NCI-H1048 (cell line): ENCODE data around the gene BPGM.
"Not testable (repeated sequence)": the region's sequence is repeated elsewhere in the genome, so short reads cannot be mapped to it uniquely, and the experiment has no call there.

Source experiments
- DNase-seq: peaks from one replicate; lab custom pipeline; 2025; lab: John Stamatoyannopoulos, UW

BPGM gene

GRCh38 chr7:134632052-134632451, 14.6 kb upstream of the BPGM start:
- DNase-seq: no peak

- DNase-seq: no peak
Measured at GRCh38 chr7:134632937-134633540, 13.6 kb upstream of the BPGM start.

- no peak for DNase-seq
Measured at GRCh38 chr7:134636008-134636449, 10.6 kb upstream of the BPGM start.

- DNase-seq: no peak
Measured at GRCh38 chr7:134637441-134637840, 9.2 kb upstream of the BPGM start.

GRCh38 chr7:134637934-134638719, 8.5 kb upstream of the BPGM start:
- DNase-seq: no peak

- no peak for DNase-seq
Measured at GRCh38 chr7:134639061-134639460, 7.6 kb upstream of the BPGM start.

- DNase-seq: no peak
Measured at GRCh38 chr7:134639683-134640279, 6.9 kb upstream of the BPGM start.

- no peak for DNase-seq
Measured at GRCh38 chr7:134640842-134641715, 5.6 kb upstream of the BPGM start.

GRCh38 chr7:134641981-134642380, 4.7 kb upstream of the BPGM start:
- DNase-seq: not testable (repeated sequence)

- no peak for DNase-seq
Measured at GRCh38 chr7:134643131-134643530, 3.5 kb upstream of the BPGM start.

- DNase-seq: no peak
Measured at GRCh38 chr7:134645478-134645877, 1.2 kb upstream of the BPGM start.

- DNase-seq: no peak
Measured at GRCh38 chr7:134645935-134646334, 718 bp upstream of the BPGM start.

- no peak for DNase-seq
Measured at GRCh38 chr7:134648456-134648855, 1.8 kb downstream of the BPGM start.

GRCh38 chr7:134649226-134649775, 2.6 kb downstream of the BPGM start:
- DNase-seq: no peak

GRCh38 chr7:134651991-134652390, 5.3 kb downstream of the BPGM start:
- DNase-seq: no peak

GRCh38 chr7:134654104-134654775, 7.6 kb downstream of the BPGM start:
- no peak for DNase-seq

GRCh38 chr7:134657526-134657925, 10.9 kb downstream of the BPGM start:
- DNase-seq: no peak

GRCh38 chr7:134660242-134660785, 13.7 kb downstream of the BPGM start:
- no peak for DNase-seq

- DNase-seq: no peak
Measured at GRCh38 chr7:134660961-134661376, 14.3 kb downstream of the BPGM start.

GRCh38 chr7:134662166-134662870, 15.7 kb downstream of the BPGM start:
- no peak for DNase-seq

GRCh38 chr7:134662871-134663205, 16.2 kb downstream of the BPGM start:
- DNase-seq: no peak
